Upper lobe of left lung (tissue), 4 donors: ENCODE results near the gene STK25.

ENCODE experiments used
- EP300 ChIP-seq, 4 donors: sonication (generic); formaldehyde crosslinking; IDR thresholded peaks; one replicate each; pipeline ENCODE4 v1.5.1; 2017; ENCODE audit warnings: antibody characterized with exemption in 4 of 4, control low read depth in 2 of 4
- POLR2A ChIP-seq, 4 donors: fragments of 450-650 bp; IDR thresholded peaks; one replicate each; pipeline ENCODE4 v1.5.1; 2016 to 2017; ENCODE audit warnings: antibody characterized with exemption in 4 of 4, mild to moderate bottlenecking in 2 of 4
- POLR2AphosphoS5 ChIP-seq, 2 donors: sonication (generic); formaldehyde crosslinking; IDR thresholded peaks; one replicate each; pipeline ENCODE4 v1.5.1; 2017; ENCODE audit warnings: antibody characterized with exemption in 2 of 2
- TF ChIP-seq, protein P1 (sequence below), 6 experiments: fragments of 450-650 bp in 4 of 6; fragments of 200-600 bp in 2 of 6; sonication (generic) in 2 of 6; IDR thresholded peaks; one replicate each; pipeline ENCODE4 v1.5.1; 2016 to 2019; ENCODE audit warnings: antibody characterized with exemption in 6 of 6

- TF ChIP-seq, protein P1, sequence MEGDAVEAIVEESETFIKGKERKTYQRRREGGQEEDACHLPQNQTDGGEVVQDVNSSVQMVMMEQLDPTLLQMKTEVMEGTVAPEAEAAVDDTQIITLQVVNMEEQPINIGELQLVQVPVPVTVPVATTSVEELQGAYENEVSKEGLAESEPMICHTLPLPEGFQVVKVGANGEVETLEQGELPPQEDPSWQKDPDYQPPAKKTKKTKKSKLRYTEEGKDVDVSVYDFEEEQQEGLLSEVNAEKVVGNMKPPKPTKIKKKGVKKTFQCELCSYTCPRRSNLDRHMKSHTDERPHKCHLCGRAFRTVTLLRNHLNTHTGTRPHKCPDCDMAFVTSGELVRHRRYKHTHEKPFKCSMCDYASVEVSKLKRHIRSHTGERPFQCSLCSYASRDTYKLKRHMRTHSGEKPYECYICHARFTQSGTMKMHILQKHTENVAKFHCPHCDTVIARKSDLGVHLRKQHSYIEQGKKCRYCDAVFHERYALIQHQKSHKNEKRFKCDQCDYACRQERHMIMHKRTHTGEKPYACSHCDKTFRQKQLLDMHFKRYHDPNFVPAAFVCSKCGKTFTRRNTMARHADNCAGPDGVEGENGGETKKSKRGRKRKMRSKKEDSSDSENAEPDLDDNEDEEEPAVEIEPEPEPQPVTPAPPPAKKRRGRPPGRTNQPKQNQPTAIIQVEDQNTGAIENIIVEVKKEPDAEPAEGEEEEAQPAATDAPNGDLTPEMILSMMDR (IDR thresholded peaks at IDR 0.05), result no peak
- TF ChIP-seq POLR2A (IDR thresholded peaks at IDR 0.05) (no peak), EP300 (IDR thresholded peaks at IDR 0.05) (no peak), POLR2AphosphoS5 (IDR thresholded peaks at IDR 0.05) (no peak)
Observed at GRCh38 chr2:241546771-241547498, 38.6 kb upstream of the STK25 start.
